Measurements from ENCODE around the gene CSKMT.

GRCh38 chr11:62705880-62706849 lies 41.1 kb downstream of the CSKMT start:
- TF ChIP-seq CTCF (IDR thresholded peaks at IDR 0.05; ENCODE audit: low read depth, low read length, poor library complexity, severe bottlenecking) (no peak), EZH2phosphoT487 (IDR thresholded peaks at IDR 0.05; ENCODE audit: borderline replicate concordance, low read length) (no peak)

Measured in DOHH2 (cell line).